WTC11 (cell line): Measurements from ENCODE around the gene ZNF652.
"Not testable (repeated sequence)": the region's sequence is repeated elsewhere in the genome, so short reads cannot be mapped to it uniquely, and the experiment has no call there.

Experiments used
- CTCF ChIP-seq: fragments of 200-600 bp; IDR thresholded peaks from 2 replicates; pipeline ENCODE4 v1.8.0; 2022; ENCODE audit warnings: antibody characterized with exemption
- E2F5 ChIP-seq: sonication (generic); formaldehyde crosslinking; IDR thresholded peaks from 2 replicates; pipeline ENCODE4 v1.8.1; 2022; ENCODE audit warnings: mild to moderate bottlenecking, moderate library complexity, missing genetic modification reagents
- HMGA2 ChIP-seq: fragments of 250-450 bp; sonication (Bioruptor Pico); IDR thresholded peaks from 2 replicates; pipeline ENCODE4 v1.4.0; 2021; ENCODE audit warnings: mild to moderate bottlenecking, moderate library complexity
- MAX ChIP-seq: sonication (generic); formaldehyde crosslinking; IDR thresholded peaks from 2 replicates; pipeline ENCODE4 v1.8.0; 2022; ENCODE audit warnings: mild to moderate bottlenecking, missing genetic modification reagents
- NR1H2 ChIP-seq: sonication (generic); formaldehyde crosslinking; IDR thresholded peaks from 2 replicates; pipeline ENCODE4 v1.9.0; 2021; ENCODE audit warnings: mild to moderate bottlenecking, moderate library complexity, missing genetic modification reagents
- NR3C1 ChIP-seq: sonication (generic); formaldehyde crosslinking; conservative IDR thresholded peaks from 2 replicates; pipeline ENCODE4 v1.8.1; 2023; ENCODE audit warnings: low read depth, mild to moderate bottlenecking, missing genetic modification reagents
- OVOL2 ChIP-seq: fragments of 250-450 bp; sonication (Bioruptor Pico); IDR thresholded peaks from 2 replicates; pipeline ENCODE4 v1.9.0; 2021; ENCODE audit warnings: mild to moderate bottlenecking, borderline replicate concordance
- TP53 ChIP-seq: sonication (generic); formaldehyde crosslinking; IDR thresholded peaks from 2 replicates; pipeline ENCODE4 v1.8.1; 2023; ENCODE audit warnings: mild to moderate bottlenecking, missing genetic modification reagents
- USF1 ChIP-seq: sonication (generic); formaldehyde crosslinking; IDR thresholded peaks from 2 replicates; pipeline ENCODE4 v1.8.0; 2022; ENCODE audit warnings: mild to moderate bottlenecking, missing genetic modification reagents
- ZNF232 ChIP-seq: sonication (generic); formaldehyde crosslinking; IDR thresholded peaks from 2 replicates; pipeline ENCODE4 v1.8.0; 2022; ENCODE audit warnings: mild to moderate bottlenecking, missing genetic modification reagents
- ZNF512 ChIP-seq: sonication (generic); formaldehyde crosslinking; IDR thresholded peaks from 2 replicates; pipeline ENCODE4 v1.8.1; 2022; ENCODE audit warnings: missing genetic modification reagents, borderline replicate concordance

GRCh38 chr17:49286261-49286973 lies 75.6 kb downstream of the ZNF652 start:
- not testable (repeated sequence) for TF ChIP-seq NR1H2 (CRISPR knock-in tag); CTCF; USF1 (CRISPR knock-in tag); OVOL2 (CRISPR knock-in tag); MAX (CRISPR knock-in tag); ZNF232; E2F5 (CRISPR knock-in tag); ZNF512; HMGA2 (CRISPR knock-in tag); TP53 (CRISPR knock-in tag); NR3C1 (CRISPR knock-in tag)
